SKM-1 (cell line): ENCODE results near the gene TLE3.

Experiments used
- DNase-seq: peaks from one replicate; lab custom pipeline; 2025; ENCODE audit not compliant: unreplicated experiment; lab: John Stamatoyannopoulos, UW

The TLE3 gene

DNA sequence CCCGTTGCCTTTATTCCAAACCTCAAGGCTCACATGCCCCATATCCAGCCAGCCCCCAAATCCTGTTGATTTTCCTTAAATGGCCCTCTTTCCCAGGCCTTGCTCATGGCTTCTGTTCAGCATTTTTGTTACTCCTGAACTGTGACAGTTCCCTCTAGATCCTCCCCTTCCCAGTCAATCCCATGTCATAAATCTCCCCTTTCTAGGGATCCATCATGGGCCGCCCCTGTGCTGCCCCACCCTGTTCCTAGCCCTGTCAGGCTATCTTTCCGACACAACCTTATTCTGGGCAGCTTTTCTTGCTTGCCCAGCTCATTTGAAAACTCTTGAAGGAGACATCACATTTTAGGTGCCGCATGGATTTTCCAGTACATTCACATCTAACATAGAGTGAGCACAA, 84.8 kb downstream of the TLE3 start:
- DNase-seq = no peak

DNA sequence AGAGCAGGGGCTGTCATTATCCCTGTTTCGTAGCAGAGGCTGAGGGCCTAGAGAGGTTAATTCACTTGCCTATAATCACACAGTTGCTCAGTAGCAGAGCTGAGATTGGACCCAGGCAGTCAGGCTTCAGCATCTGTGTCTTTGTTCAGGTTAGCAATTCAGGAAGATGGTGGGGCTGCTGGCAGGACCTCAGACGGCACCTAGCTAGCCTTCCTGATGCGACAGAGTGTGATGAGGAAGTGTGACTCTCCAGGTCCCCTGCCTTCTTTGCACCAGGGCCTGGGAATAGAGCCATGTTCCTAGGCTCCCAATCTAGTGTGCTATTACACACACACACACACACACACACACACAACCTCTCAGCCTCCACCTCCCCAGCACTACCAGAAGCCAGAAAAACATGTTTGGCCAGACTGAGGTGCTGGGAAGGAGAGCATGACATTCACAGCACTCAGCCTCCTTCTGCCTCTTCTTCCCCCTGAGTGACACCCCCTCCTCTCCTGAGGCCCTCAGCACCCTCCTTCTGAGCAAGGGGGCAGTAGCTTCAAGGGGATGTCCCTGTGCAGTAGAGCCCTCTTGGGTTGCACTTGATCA, 88.9 kb downstream of the TLE3 start:
- DNase-seq = no peak

DNA sequence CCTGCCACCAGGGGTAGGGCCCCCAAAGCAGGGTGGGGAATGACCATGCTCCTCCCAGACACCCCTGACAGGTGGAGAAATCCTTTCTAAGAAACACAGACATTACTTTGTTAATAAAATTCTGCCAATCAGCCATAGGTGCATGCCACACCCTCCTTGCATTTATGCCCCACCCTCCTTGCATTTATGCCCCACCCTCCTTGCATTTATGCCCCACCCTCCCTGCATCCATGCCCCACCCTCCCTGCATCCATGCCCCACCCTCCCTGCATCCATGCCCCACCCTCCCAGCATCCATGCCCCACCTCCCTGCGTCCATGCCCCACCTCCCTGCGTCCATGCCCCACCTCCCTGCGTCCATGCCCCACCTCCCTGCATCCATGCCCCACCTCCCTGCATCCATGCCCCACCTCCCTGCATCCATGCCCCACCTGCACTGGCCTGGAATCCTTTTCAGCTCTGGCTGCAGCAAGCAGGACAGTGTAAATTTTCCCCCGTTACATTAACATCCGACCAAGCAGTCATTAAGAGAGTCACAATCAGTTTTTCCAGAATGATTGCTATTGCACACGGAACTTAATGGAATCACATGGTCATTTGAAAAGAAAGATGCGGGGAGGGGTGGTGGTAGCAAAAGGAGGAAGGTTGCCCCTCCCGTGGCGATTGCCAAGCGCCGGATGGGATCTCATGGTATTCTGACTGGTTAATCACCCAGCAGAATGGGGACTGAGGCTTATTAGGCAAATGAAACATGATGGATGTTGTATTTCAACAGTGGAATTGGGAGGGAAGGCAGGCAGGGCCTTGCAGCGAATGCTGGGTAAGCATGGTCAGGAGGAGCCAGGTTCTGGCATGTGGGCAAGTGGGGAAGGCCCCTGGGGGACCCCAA, 91.2 kb downstream of the TLE3 start:
- DNase-seq = no peak

DNA sequence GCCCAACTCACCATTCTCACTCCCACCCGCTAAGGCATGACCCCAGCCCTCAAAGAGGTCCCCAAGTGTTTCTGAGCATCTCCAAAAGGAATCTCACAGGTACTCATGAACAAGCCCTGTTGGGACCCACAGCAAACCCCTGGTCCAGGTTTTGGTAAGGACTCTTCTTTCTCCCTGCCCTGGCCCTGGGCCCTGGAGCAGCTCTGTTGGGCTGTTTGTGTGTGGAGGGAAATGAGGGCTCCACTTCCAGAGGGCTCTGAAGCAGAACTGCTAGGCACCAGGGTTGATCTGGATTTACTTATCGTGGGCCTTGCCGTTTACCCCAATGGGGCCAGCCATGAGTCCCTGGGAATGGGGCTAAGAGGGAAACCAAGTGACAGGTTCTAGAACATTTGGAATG, 92.9 kb downstream of the TLE3 start:
- no peak for DNase-seq

DNA sequence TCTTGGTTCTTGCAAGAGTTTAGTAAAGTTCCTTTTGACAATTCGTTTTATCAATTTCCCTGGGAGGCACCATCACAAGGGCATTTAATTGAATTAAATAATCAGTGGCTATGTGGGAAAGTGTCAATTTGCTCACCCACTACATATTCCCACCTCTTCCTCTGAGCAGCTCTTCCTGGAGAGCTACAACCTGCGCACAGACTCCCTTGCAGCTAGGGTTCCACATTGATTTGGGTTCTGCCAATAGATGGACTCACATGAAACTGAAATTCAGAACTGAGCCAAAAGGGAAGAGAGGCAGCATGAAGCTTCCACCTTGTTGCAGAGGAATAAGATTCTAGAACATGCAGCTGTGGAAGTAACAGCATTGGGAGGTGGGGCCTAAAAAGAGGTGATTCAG, 94.8 kb downstream of the TLE3 start:
- DNase-seq = no peak

DNA sequence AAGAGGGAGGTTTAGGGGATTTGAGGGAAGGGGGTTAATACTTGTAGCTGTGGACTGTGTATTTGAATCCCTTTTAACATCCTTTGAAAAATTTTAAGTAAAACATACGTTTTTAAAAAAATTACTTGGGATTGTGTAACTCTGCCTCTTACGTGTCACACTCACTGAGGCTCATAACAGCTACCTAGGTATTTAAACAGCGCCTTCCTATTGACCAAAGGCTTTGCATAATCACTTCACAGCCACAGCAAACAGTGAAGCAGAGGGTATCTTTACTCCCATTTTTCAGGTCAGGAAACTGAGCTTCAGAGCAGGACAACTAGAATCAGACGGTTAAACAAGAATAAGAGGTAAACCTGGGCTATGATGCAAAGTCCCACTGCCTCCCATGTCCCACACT, 95.9 kb downstream of the TLE3 start:
- no peak for DNase-seq

DNA sequence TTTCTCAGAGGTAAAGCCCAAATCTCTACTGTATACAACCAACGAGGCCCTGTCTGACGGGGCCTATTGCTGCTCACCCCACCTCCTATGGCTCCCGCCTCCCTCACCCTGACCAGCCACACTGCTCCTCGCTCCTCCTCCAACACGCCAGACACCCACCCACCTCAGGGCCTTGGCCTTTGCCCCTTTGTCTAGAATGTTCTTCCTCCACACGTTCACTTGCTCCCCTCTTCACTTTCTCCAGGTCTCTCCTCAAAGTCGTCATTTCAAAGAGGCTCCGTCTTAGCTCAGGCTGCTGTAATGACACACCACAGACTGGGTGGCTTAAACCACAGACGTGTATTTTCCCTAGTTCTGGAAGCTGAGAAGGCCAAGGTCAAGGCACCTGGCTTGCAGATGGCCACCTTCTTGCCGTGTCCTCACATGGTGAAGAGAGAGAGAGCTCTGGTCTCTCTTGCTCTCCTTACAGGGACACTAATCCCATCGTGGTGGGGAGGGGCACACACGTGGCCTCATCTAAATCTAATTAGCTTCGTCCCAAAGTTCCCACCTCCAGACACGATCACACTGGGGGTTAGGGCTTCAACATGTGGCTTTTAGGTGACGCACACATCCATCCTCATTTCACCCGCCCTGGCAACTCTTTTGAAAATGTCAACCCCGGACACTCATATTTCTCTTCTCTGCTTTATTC, 98.2 kb downstream of the TLE3 start:
- no peak for DNase-seq

DNA sequence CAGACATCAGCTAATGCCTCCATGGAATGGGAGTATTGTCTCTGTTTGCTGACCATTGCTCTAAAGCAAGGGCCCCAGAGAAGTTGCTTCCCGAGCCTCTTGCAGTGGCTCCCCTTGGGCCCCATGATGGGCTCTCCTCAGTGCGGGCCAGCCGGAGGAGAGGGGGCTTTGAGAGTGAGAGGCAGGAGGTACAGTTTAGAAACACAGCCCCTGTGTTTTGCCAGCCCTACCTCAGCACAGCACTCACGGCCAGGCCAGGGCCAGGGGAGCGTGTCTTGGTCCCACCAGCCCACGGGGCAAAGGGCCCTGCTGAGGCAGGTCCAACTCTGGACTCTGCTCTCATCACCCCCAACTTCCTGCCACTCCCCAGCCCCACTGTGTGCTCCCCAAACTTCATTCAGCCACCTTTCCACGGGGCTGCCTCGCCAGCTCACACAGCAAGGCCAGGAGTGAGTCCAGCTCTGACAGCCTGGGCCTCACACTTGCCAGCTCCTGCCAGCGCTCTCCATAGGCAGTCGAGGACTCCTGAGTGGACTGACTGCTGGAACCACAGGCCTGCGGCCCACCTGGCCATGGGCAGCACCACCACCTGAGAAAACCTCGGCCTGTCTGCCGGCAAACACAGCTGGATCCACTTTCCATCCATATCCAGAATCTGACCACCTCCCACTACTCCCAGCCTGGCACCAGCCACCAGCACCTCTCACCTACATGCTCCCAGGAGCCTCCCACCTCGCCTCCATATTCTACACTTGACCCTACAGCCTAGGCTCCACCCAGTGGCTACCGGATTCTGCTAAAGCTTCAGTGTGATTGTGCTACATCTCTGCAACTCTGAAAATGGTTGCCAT, 99.0 kb downstream of the TLE3 start:
- no peak for DNase-seq

DNA sequence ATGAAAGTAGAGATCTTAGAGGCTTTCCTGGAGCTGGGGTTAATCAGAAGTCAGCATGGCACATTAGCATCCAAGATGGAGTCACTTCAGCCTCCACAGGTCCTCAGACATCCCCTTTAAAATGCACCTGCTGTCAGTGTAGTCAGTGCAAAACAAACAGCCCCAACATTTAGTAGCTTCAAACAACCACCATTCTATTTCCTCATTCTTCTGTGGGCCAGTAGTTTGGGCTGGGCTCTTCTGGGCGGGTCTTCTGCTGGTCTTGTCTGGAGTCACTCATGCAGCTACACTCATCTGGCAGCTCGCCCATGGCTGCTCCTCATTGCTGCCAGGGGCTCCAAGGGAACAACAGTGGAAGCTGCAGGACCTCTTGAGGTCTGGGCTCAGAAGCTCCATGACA, 99.9 kb downstream of the TLE3 start:
- DNase-seq = no peak
